ENCODE measurements around the gene MAST2. TPM values are rescaled to one million over a fixed set of nuclear protein-coding genes. Genes with fewer than 3 reads are reported as not detected.

The MAST2 gene
- total and polyA plus RNA-seq, 2 experiments from 2014 or later, result 14.2 to 19.1 TPM

- TF ChIP-seq EZH2 (IDR thresholded peaks at IDR 0.05; ENCODE audit: insufficient read depth, poor library complexity, severe bottlenecking), result no peak
- Histone ChIP-seq H3F3A (ENCODE audit: insufficient read depth) (no peaks in the 10 kb centered on the region), H4K20me1 (ENCODE audit: insufficient read depth) (no peaks in the 10 kb centered on the region), H3K4me3 (no peak overlapping the region), H3K4me2 (ENCODE audit: unreplicated experiment) (no peak overlapping the region), H3K27me3 (replicated peaks; ENCODE audit: insufficient read depth) (no peaks in the 10 kb centered on the region), H3K79me2 (ENCODE audit: insufficient read depth) (no peaks in the 10 kb centered on the region), H3K9me3 (ENCODE audit: low read depth) (no peaks in the 10 kb centered on the region), H3K4me1 (ENCODE audit: insufficient read depth) (no peaks in the 10 kb centered on the region), H2AFZ (no peak overlapping the region), H3K9me2 (ENCODE audit: insufficient read depth) (no peaks in the 10 kb centered on the region), H3K27ac (no peak overlapping the region), H3K9ac (no peak overlapping the region), H3K36me3 (ENCODE audit: low read depth) (no peaks in the 10 kb centered on the region)
- in situ Hi-C loops (cut with MboI), result no loop called here
- peak; percentile 4 for DNase-seq
- 94 to 100% methylated on average over 1 of the region's 1 CpG for WGBS, 2 experiments (ENCODE audit: low coverage in 1 of 2, low lambda C conversion rate in 2 of 2, missing lambda C conversion rate in 2 of 2)
Measured at GRCh38 chr1:46072975-46073374, 269.6 kb downstream of the MAST2 start.

- H2AFZ ChIP-seq, result no peak overlapping the region
- H3K4me3 ChIP-seq, result no peak overlapping the region
- no peaks in the 10 kb centered on the region for H3K4me1 ChIP-seq (ENCODE audit: insufficient read depth)
- 31 to 42% methylated on average over 2 of the region's 2 CpGs for WGBS, 2 experiments (ENCODE audit: low coverage in 1 of 2, low lambda C conversion rate in 2 of 2, missing lambda C conversion rate in 2 of 2)
- H3K9me2 ChIP-seq (ENCODE audit: insufficient read depth), result no peaks in the 10 kb centered on the region
- no peaks in the 10 kb centered on the region for H4K20me1 ChIP-seq (ENCODE audit: insufficient read depth)
- H3F3A ChIP-seq (ENCODE audit: insufficient read depth), result no peaks in the 10 kb centered on the region
- no peak overlapping the region for H3K27ac ChIP-seq
- in situ Hi-C loops (cut with MboI), result no loop called here
- no peak for DNase-seq
- no peak overlapping the region for H3K9ac ChIP-seq
- no peaks in the 10 kb centered on the region for H3K79me2 ChIP-seq (ENCODE audit: insufficient read depth)
- no peaks in the 10 kb centered on the region for H3K9me3 ChIP-seq (ENCODE audit: low read depth)
- TF ChIP-seq EZH2 (IDR thresholded peaks at IDR 0.05; ENCODE audit: insufficient read depth, poor library complexity, severe bottlenecking) (no peak), EZH2phosphoT487 (IDR thresholded peaks at IDR 0.05; ENCODE audit: insufficient read depth, low read depth) (no peak)
- no peak overlapping the region for H3K4me2 ChIP-seq (ENCODE audit: unreplicated experiment)
- no peaks in the 10 kb centered on the region for H3K36me3 ChIP-seq (ENCODE audit: low read depth)
- no peaks in the 10 kb centered on the region for H3K27me3 ChIP-seq (replicated peaks; ENCODE audit: insufficient read depth)
Measured at GRCh38 chr1:46076343-46076742, 272.9 kb downstream of the MAST2 start.

DNA sequence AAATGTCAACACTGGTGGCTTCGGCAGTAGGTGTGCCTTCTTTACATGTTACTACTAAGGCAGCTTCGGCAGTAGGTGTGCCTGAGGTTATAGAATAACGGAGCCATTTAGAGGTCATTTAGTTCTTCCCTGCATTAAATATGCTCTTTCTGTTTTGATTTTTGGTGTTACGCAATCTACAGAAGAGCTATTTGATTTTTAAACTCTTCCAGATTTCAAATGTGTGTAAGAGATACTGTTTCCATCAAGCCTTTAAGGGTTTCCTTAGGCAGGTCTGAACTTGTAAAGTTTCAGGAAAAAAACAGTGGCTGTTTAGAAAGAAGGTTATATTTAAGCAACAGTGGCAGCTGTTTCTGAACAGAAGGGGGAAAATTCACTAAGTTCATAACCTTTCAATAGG, 274.2 kb downstream of the MAST2 start:
- Histone ChIP-seq H3K27ac (no peak overlapping the region), H3F3A (ENCODE audit: insufficient read depth) (no peaks in the 10 kb centered on the region), H3K4me2 (ENCODE audit: unreplicated experiment) (no peak overlapping the region), H3K36me3 (ENCODE audit: low read depth) (no peaks in the 10 kb centered on the region), H3K4me3 (no peak overlapping the region), H3K27me3 (replicated peaks; ENCODE audit: insufficient read depth) (no peaks in the 10 kb centered on the region), H3K9ac (no peak overlapping the region), H3K4me1 (ENCODE audit: insufficient read depth) (no peaks in the 10 kb centered on the region), H4K20me1 (ENCODE audit: insufficient read depth) (no peaks in the 10 kb centered on the region), H2AFZ (no peak overlapping the region), H3K79me2 (ENCODE audit: insufficient read depth) (no peaks in the 10 kb centered on the region), H3K9me3 (ENCODE audit: low read depth) (no peaks in the 10 kb centered on the region), H3K9me2 (ENCODE audit: insufficient read depth) (no peaks in the 10 kb centered on the region)
- TF ChIP-seq EZH2 (IDR thresholded peaks at IDR 0.05; ENCODE audit: insufficient read depth, poor library complexity, severe bottlenecking) (no peak), EZH2phosphoT487 (IDR thresholded peaks at IDR 0.05; ENCODE audit: insufficient read depth, low read depth) (no peak)
- in situ Hi-C loops (cut with MboI), result no loop called here
- DNase-seq, result no peak
- 86 to 88% methylated on average over 4 of the region's 4 CpGs for WGBS, 2 experiments (ENCODE audit: low coverage in 1 of 2, low lambda C conversion rate in 2 of 2, missing lambda C conversion rate in 2 of 2)

DNA sequence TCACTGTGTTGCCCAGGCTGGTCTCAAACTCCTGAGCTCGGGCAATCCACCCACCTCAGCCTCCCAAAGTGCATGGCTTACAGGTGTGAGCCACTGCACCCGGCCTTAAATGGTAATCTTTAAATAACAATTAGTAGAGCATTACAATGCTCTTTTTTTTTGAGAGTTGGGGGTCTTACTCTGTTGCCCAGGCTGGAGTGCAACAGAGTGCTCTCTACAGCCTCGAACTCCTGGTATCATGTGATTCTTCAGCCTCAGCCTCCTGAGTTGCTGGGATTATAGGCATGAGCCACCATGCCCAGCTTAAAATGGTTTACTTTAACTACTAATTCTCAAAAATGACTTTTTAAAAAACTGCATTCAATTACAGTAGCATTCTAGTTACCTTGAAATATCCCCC, 276.8 kb downstream of the MAST2 start:
- no peak overlapping the region for H2AFZ ChIP-seq
- no peaks in the 10 kb centered on the region for H3K9me2 ChIP-seq (ENCODE audit: insufficient read depth)
- H3K4me2 ChIP-seq (ENCODE audit: unreplicated experiment), result no peak overlapping the region
- H3K9me3 ChIP-seq (ENCODE audit: low read depth), result no peaks in the 10 kb centered on the region
- no peak overlapping the region for H3K9ac ChIP-seq
- H4K20me1 ChIP-seq (ENCODE audit: insufficient read depth), result no peaks in the 10 kb centered on the region
- H3K36me3 ChIP-seq (ENCODE audit: low read depth), result no peaks in the 10 kb centered on the region
- WGBS, 2 experiments (ENCODE audit: low coverage in 1 of 2, low lambda C conversion rate in 2 of 2, missing lambda C conversion rate in 2 of 2), result 51 to 56% methylated on average over 3 of the region's 3 CpGs
- H3F3A ChIP-seq (ENCODE audit: insufficient read depth), result peaks cover 17% of the 10 kb centered on the region; the same call in 1 of the 2 replicates
- no peaks in the 10 kb centered on the region for H3K27me3 ChIP-seq (replicated peaks; ENCODE audit: insufficient read depth)
- in situ Hi-C loops (cut with MboI), result no loop called here
- DNase-seq, result no peak
- H3K4me1 ChIP-seq (ENCODE audit: insufficient read depth), result peaks cover 14% of the 10 kb centered on the region
- no peak overlapping the region for H3K27ac ChIP-seq
- TF ChIP-seq EZH2phosphoT487 (IDR thresholded peaks at IDR 0.05; ENCODE audit: insufficient read depth, low read depth) (no peak), EZH2 (IDR thresholded peaks at IDR 0.05; ENCODE audit: insufficient read depth, poor library complexity, severe bottlenecking) (no peak)
- H3K79me2 ChIP-seq (ENCODE audit: insufficient read depth), result no peaks in the 10 kb centered on the region
- H3K4me3 ChIP-seq, result no peak overlapping the region

- no peak for DNase-seq
- H4K20me1 ChIP-seq (ENCODE audit: insufficient read depth), result no peaks in the 10 kb centered on the region
- WGBS, 2 experiments (ENCODE audit: low coverage in 1 of 2, low lambda C conversion rate in 2 of 2, missing lambda C conversion rate in 2 of 2), result 63 to 67% methylated on average over 7 of the region's 7 CpGs
- H3K9me2 ChIP-seq (ENCODE audit: insufficient read depth), result no peaks in the 10 kb centered on the region
- no peak for TF ChIP-seq EZH2phosphoT487 (IDR thresholded peaks at IDR 0.05; ENCODE audit: insufficient read depth, low read depth)
- H3K36me3 ChIP-seq (ENCODE audit: low read depth), result no peaks in the 10 kb centered on the region
- no peaks in the 10 kb centered on the region for H3K9me3 ChIP-seq (ENCODE audit: low read depth)
- no peak overlapping the region for H3K4me3 ChIP-seq
- no peaks in the 10 kb centered on the region for H3K27me3 ChIP-seq (replicated peaks; ENCODE audit: insufficient read depth)
- no peaks in the 10 kb centered on the region for H3K79me2 ChIP-seq (ENCODE audit: insufficient read depth)
- H3K4me1 ChIP-seq (ENCODE audit: insufficient read depth), result peaks cover 17% of the 10 kb centered on the region
- H3F3A ChIP-seq (ENCODE audit: insufficient read depth), result peaks cover 20% of the 10 kb centered on the region; the same call in 1 of the 2 replicates
- H3K4me2 ChIP-seq (ENCODE audit: unreplicated experiment), result no peak overlapping the region
- H3K9ac ChIP-seq, result no peak overlapping the region
- no peak overlapping the region for H3K27ac ChIP-seq
- H2AFZ ChIP-seq, result no peak overlapping the region
- in situ Hi-C loops (cut with MboI), result no loop called here
Measured at GRCh38 chr1:46081206-46081605, 277.8 kb downstream of the MAST2 start.

Measured in GM23248 (cell line).